GM19025 (cell line): Measurements from ENCODE around the gene DPH7.
"Not testable (repeated sequence)": the region's sequence is repeated elsewhere in the genome, so short reads cannot be mapped to it uniquely, and the experiment has no call there.

Experiments used
- ATAC-seq: cut with Tn5 transposase; IDR thresholded peaks from one replicate; pipeline ENCODE4 v1.9.1; 2021; ENCODE audit warnings: mild to moderate bottlenecking, low read depth, moderate library complexity; ENCODE audit not compliant: unreplicated experiment

DPH7 gene

GRCh38 chr9:137606734-137607138 lies 28.0 kb upstream of the DPH7 start:
- ATAC-seq = no peak

- peak; percentile 5 for ATAC-seq
Measured at GRCh38 chr9:137606005-137606621, 27.4 kb upstream of the DPH7 start.

- peak; percentile 76 for ATAC-seq
Measured at GRCh38 chr9:137605121-137606004, 26.6 kb upstream of the DPH7 start, which contains the start of gene ARRDC1. Gene ARRDC1 (plus strand): TSS chr9:137605686. CDS start chr9:137605718, 32 bp downstream.

- no peak for ATAC-seq
Measured at GRCh38 chr9:137604345-137605086, 25.8 kb upstream of the DPH7 start.

- no peak for ATAC-seq
Measured at GRCh38 chr9:137603879-137604278, 25.2 kb upstream of the DPH7 start.

- ATAC-seq = no peak
Measured at GRCh38 chr9:137602661-137603060, 23.9 kb upstream of the DPH7 start.

GRCh38 chr9:137598943-137599342 lies 20.2 kb upstream of the DPH7 start:
- ATAC-seq = no peak

GRCh38 chr9:137596577-137596976 lies 17.9 kb upstream of the DPH7 start:
- ATAC-seq = not testable (repeated sequence)

- no peak for ATAC-seq
Measured at GRCh38 chr9:137593176-137593575, 14.5 kb upstream of the DPH7 start.

GRCh38 chr9:137592767-137593166 lies 14.0 kb upstream of the DPH7 start:
- no peak for ATAC-seq

- peak; percentile 90 for ATAC-seq
Measured at GRCh38 chr9:137590469-137591383, 12.0 kb upstream of the DPH7 start, which contains the start of gene ZMYND19. Gene ZMYND19 (minus strand): TSS chr9:137590512. CDS start chr9:137590263, 249 bp downstream.

- ATAC-seq = no peak
Measured at GRCh38 chr9:137590123-137590468, 11.4 kb upstream of the DPH7 start.

- peak; percentile 20 for ATAC-seq
Measured at GRCh38 chr9:137589441-137590122, 10.9 kb upstream of the DPH7 start.

- no peak for ATAC-seq
Measured at GRCh38 chr9:137588891-137589290, 10.2 kb upstream of the DPH7 start.

- no peak for ATAC-seq
Measured at GRCh38 chr9:137588311-137588710, 9.6 kb upstream of the DPH7 start.

- ATAC-seq = no peak
Measured at GRCh38 chr9:137586854-137587253, 8.1 kb upstream of the DPH7 start.

GRCh38 chr9:137583957-137584356 lies 5.2 kb upstream of the DPH7 start:
- ATAC-seq = no peak

GRCh38 chr9:137583347-137583746 lies 4.6 kb upstream of the DPH7 start:
- ATAC-seq = no peak

GRCh38 chr9:137582286-137582860 lies 3.6 kb upstream of the DPH7 start:
- ATAC-seq = no peak
